Breast epithelium (tissue), 4 donors: ENCODE data around the gene MCU. TPM values are rescaled to one million over a fixed set of nuclear protein-coding genes. Genes with fewer than 3 reads are reported as not detected.
"Not testable (repeated sequence)": the region's sequence is repeated elsewhere in the genome, so short reads cannot be mapped to it uniquely, and the experiment has no call there.

ENCODE experiments used
- DNase-seq, 2 donors: peaks; one replicate each; pipeline ENCODE4 v3.0.0-alpha.2; 2019; ENCODE audit warnings: low spot score in 2 of 2
- H3K27ac ChIP-seq, 2 donors: fragments of 200-600 bp; sonication (generic) in 1 of 2; one replicate each; pipeline ENCODE4 v1.5.1; 2016 to 2019; ENCODE audit warnings: mild to moderate bottlenecking in 1 of 2
- H3K27me3 ChIP-seq, 2 donors: fragments of 200-600 bp; sonication (generic) in 1 of 2; one replicate each; pipeline versions ENCODE4 v1.5.1 to v1.6.0; 2017 to 2019; ENCODE audit warnings: control low read depth in 1 of 2, mild to moderate bottlenecking in 1 of 2
- H3K36me3 ChIP-seq: fragments of 200-600 bp; one replicate; pipeline ENCODE4 v1.5.1; 2019
- H3K4me1 ChIP-seq, 2 donors: fragments of 200-600 bp; sonication (generic); one replicate each; pipeline ENCODE4 v1.5.1; 2016 to 2019; ENCODE audit warnings: control low read depth in 1 of 2
- H3K4me3 ChIP-seq, 3 donors: fragments of 200-600 bp; sonication (generic); 1 replicate in 2 of 3; 2 replicates in 1 of 3; pipeline ENCODE4 v1.5.1; 2016 to 2019; ENCODE audit warnings: mild to moderate bottlenecking in 3 of 3, moderate library complexity in 2 of 3
- H3K9me3 ChIP-seq, 2 donors: fragments of 200-600 bp; sonication (generic) in 1 of 2; one replicate each; pipeline ENCODE4 v1.5.1; 2016 to 2019; ENCODE audit warnings: control low read depth in 1 of 2
- POLR2A ChIP-seq: fragments of 450-650 bp; IDR thresholded peaks from one replicate; pipeline ENCODE4 v1.6.1; 2016; ENCODE audit warnings: antibody characterized with exemption, mild to moderate bottlenecking, moderate library complexity
- POLR2AphosphoS5 ChIP-seq, 3 donors: sonication (generic); formaldehyde crosslinking; IDR thresholded peaks; one replicate each; pipeline ENCODE4 v1.6.1; 2017; ENCODE audit warnings: antibody characterized with exemption in 3 of 3
- intact Hi-C: fragments of 100-400 bp; cut with DNase I; formaldehyde crosslinking; loops from one replicate; pipeline ENCODE4 v1.15.1; 2023; ENCODE audit warnings: low total_unique reads
- total RNA-seq, 3 donors: library from RNA; depleted of rRNA; stranded (reverse); fragments of >200 nt; gene quantifications; one replicate each; pipeline ENCODE4 v1.1.0, GENCODE V29; 2016
- TF ChIP-seq, protein P1 (sequence below), 3 donors: fragments of 450-650 bp; IDR thresholded peaks; one replicate each; pipeline ENCODE4 v1.5.1; 2016 to 2017; ENCODE audit warnings: antibody characterized with exemption in 3 of 3, mild to moderate bottlenecking in 3 of 3, moderate library complexity in 3 of 3

MCU gene
- total RNA-seq, 3 donors from 2014 or later: 11.7 to 27.4 (median 20.6) TPM

GRCh38 chr10:72911758-72912157, 219.8 kb downstream of the MCU start:
- intact Hi-C loops: no loop called here

GRCh38 chr10:72912736-72913135, 220.8 kb downstream of the MCU start:
- TF ChIP-seq, protein P1, sequence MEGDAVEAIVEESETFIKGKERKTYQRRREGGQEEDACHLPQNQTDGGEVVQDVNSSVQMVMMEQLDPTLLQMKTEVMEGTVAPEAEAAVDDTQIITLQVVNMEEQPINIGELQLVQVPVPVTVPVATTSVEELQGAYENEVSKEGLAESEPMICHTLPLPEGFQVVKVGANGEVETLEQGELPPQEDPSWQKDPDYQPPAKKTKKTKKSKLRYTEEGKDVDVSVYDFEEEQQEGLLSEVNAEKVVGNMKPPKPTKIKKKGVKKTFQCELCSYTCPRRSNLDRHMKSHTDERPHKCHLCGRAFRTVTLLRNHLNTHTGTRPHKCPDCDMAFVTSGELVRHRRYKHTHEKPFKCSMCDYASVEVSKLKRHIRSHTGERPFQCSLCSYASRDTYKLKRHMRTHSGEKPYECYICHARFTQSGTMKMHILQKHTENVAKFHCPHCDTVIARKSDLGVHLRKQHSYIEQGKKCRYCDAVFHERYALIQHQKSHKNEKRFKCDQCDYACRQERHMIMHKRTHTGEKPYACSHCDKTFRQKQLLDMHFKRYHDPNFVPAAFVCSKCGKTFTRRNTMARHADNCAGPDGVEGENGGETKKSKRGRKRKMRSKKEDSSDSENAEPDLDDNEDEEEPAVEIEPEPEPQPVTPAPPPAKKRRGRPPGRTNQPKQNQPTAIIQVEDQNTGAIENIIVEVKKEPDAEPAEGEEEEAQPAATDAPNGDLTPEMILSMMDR (IDR thresholded peaks at IDR 0.05): no peak
- TF ChIP-seq POLR2AphosphoS5 (IDR thresholded peaks at IDR 0.05) (no peak), POLR2A (no peak)
- Histone ChIP-seq H3K27me3 (no peaks in the 10 kb centered on the region), H3K27ac (no peak overlapping the region), H3K4me3 (no peak overlapping the region), H3K9me3 (no peaks in the 10 kb centered on the region), H3K36me3 (no peaks in the 10 kb centered on the region), H3K4me1 (no peaks in the 10 kb centered on the region)
- DNase-seq: no peak
- intact Hi-C loops: no loop called here

More at GRCh38 chr10:72911758-72912157, 219.8 kb downstream of the MCU start:
- DNase-seq: no peak
- no peak overlapping the region for H3K27ac ChIP-seq
- H3K27me3 ChIP-seq: no peaks in the 10 kb centered on the region
- no peaks in the 10 kb centered on the region for H3K36me3 ChIP-seq
- no peak overlapping the region for H3K4me3 ChIP-seq
- H3K4me1 ChIP-seq: no peaks in the 10 kb centered on the region
- no peaks in the 10 kb centered on the region for H3K9me3 ChIP-seq
- TF ChIP-seq, protein P1 (IDR thresholded peaks at IDR 0.05): no peak
- TF ChIP-seq POLR2A (no peak), POLR2AphosphoS5 (IDR thresholded peaks at IDR 0.05) (no peak)

DNA sequence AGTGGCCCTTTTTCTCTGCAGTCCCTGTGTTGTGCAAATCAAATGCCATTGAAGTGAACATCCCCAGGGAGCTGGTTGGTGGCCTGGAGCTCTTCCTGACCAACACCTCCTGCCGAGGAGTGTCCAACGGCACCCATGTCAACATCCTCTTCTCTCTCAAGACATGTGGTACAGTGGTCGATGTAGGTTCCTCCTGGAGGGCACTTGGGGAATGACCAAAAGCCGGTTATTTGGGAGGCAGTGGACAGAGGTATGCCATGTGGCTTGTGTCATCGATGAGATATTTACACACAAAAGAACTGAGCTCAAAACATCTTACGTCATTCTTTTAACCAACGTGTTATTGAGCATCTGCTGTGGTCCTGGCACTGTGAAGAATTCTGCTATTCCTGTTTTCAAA, 221.3 kb downstream of the MCU start:
- no peaks in the 10 kb centered on the region for H3K4me1 ChIP-seq
- H3K27ac ChIP-seq: no peak overlapping the region
- H3K36me3 ChIP-seq: no peaks in the 10 kb centered on the region
- TF ChIP-seq, protein P1 (IDR thresholded peaks at IDR 0.05): no peak
- TF ChIP-seq POLR2A (no peak), POLR2AphosphoS5 (IDR thresholded peaks at IDR 0.05) (no peak)
- DNase-seq: no peak
- no peaks in the 10 kb centered on the region for H3K9me3 ChIP-seq
- H3K27me3 ChIP-seq: no peaks in the 10 kb centered on the region
- no peak overlapping the region for H3K4me3 ChIP-seq
- intact Hi-C loops: no loop called here

GRCh38 chr10:72917201-72917600, 225.3 kb downstream of the MCU start:
- intact Hi-C loops, H3K4me1 ChIP-seq, DNase-seq, H3K27me3 ChIP-seq, H3K36me3 ChIP-seq, H3K27ac ChIP-seq, H3K4me3 ChIP-seq: not testable (repeated sequence)
- peaks cover 0 to 12% of the 10 kb centered on the region in 2 donors for H3K9me3 ChIP-seq

- intact Hi-C loops, H3K4me1 ChIP-seq, H3K27ac ChIP-seq, H3K36me3 ChIP-seq, H3K27me3 ChIP-seq, DNase-seq, H3K4me3 ChIP-seq: not testable (repeated sequence)
- peaks cover 0 to 12% of the 10 kb centered on the region in 2 donors for H3K9me3 ChIP-seq
These were observed 225.9 kb downstream of the MCU start for GRCh38 chr10:72917803-72918332.

GRCh38 chr10:72918352-72918751, 226.4 kb downstream of the MCU start:
- intact Hi-C loops: no loop called here
- no peaks in the 10 kb centered on the region for H3K27me3 ChIP-seq
- no peak for TF ChIP-seq POLR2AphosphoS5 (IDR thresholded peaks at IDR 0.05)
- TF ChIP-seq, protein P1 (IDR thresholded peaks at IDR 0.05): no peak
- TF ChIP-seq POLR2A: no peak

DNA sequence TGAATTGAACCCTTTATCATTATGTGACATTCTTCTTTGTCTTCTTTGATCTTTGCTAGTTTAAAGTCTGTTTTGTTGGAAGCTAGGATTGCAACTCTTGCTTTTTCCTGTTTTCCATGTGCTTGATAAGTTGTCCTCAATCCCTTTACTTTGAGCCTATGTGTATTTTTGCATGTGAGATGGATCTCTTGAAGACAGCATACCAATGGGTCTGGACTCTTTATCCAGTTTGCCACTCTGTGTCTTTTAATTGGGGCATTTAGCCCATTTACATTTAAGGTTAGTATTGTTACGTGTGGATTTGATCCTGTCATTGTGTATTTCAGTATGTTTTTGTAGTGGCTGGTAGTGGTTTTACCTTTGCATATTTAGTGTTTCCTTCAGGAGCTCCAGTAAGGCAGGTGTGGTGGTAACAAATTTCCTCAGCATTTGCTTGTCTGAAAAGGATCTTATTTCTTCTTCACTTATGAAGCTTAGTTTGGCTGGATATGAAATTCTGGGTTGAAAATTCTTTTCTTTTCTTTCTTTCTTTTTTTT, 229.3 kb downstream of the MCU start:
- H3K9me3 ChIP-seq: peaks cover 0 to 12% of the 10 kb centered on the region in 2 donors
- H3K36me3 ChIP-seq, DNase-seq, H3K4me1 ChIP-seq, intact Hi-C loops, H3K27ac ChIP-seq, H3K4me3 ChIP-seq, H3K27me3 ChIP-seq: not testable (repeated sequence)

More at GRCh38 chr10:72918352-72918751, 226.4 kb downstream of the MCU start:
- Histone ChIP-seq H3K9me3 (peaks cover 0 to 12% of the 10 kb centered on the region in 2 donors), H3K4me1 (no peaks in the 10 kb centered on the region), H3K36me3 (no peaks in the 10 kb centered on the region), H3K27ac (no peak overlapping the region), H3K4me3 (no peak overlapping the region)
- DNase-seq: no peak
